ENCODE measurements around the gene POU4F2. TPM values are rescaled to one million over a fixed set of nuclear protein-coding genes. Genes with fewer than 3 reads are reported as not detected.
A peak's percentile ranks its signal among the peaks of the same experiment; 100 is the strongest.

The POU4F2 gene
- total and polyA plus RNA-seq, 2 donors (not counting 1 experiment from before 2014, with no cell fraction given), result not detected

DNA sequence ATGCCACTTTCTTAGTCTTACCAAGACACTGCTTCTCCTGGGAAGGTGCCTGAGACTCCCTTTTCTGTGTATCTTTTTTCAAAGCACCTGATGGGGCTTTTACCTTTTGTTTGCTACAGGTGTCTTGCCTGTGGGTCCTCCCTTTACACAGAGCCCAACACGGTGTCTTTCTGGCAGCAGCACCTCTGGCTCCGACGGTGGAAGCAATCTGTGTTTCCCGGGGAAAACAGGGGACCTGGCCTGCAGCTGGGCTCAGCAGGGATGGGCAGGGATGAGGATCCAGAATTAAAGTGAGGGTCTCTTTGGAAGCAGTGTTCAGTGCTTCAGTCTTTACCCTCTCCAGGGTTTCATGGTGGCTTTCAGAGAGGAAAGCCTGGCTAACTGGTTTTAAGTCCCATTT lies 11.3 kb downstream of the POU4F2 start:
- Histone ChIP-seq H3K36me3 (ENCODE audit: control insufficient read depth, insufficient read depth, low read length) (no peaks in the 10 kb centered on the region), H3K27ac (ENCODE audit: insufficient read depth, low read length) (no peak overlapping the region), H4K20me1 (ENCODE audit: control insufficient read depth, extremely low read depth, insufficient read depth, low read length) (peaks cover 2% of the 10 kb centered on the region), H3K4me3 (replicated peaks in 1 of 4; ENCODE audit: control extremely low read depth in 1 of 4, insufficient read depth in 1 of 4, low read depth in 3 of 4, low read length in 4 of 4) (no peak overlapping the region), H3K9me3 (ENCODE audit: control insufficient read depth, insufficient read depth, low read depth, low read length) (no peaks in the 10 kb centered on the region), H3K4me2 (ENCODE audit: extremely low read depth, insufficient read depth, low read length) (no peak overlapping the region), H3K4me1 (ENCODE audit: control insufficient read depth, extremely low read depth, insufficient read depth, low read length) (no peaks in the 10 kb centered on the region), H3K27me3 (ENCODE audit: control insufficient read depth, insufficient read depth, low read length) (peaks cover 27% of the 10 kb centered on the region), H3K9ac (ENCODE audit: insufficient read depth, low read length) (no peak overlapping the region), H2AFZ (ENCODE audit: low read length) (no peak overlapping the region), H3K79me2 (ENCODE audit: control insufficient read depth, insufficient read depth, low read length) (no peaks in the 10 kb centered on the region)
- TF ChIP-seq EZH2 (IDR thresholded peaks at IDR 0.05; ENCODE audit: low read length, missing control alignments), result no peak
- TF ChIP-seq, protein P1, sequence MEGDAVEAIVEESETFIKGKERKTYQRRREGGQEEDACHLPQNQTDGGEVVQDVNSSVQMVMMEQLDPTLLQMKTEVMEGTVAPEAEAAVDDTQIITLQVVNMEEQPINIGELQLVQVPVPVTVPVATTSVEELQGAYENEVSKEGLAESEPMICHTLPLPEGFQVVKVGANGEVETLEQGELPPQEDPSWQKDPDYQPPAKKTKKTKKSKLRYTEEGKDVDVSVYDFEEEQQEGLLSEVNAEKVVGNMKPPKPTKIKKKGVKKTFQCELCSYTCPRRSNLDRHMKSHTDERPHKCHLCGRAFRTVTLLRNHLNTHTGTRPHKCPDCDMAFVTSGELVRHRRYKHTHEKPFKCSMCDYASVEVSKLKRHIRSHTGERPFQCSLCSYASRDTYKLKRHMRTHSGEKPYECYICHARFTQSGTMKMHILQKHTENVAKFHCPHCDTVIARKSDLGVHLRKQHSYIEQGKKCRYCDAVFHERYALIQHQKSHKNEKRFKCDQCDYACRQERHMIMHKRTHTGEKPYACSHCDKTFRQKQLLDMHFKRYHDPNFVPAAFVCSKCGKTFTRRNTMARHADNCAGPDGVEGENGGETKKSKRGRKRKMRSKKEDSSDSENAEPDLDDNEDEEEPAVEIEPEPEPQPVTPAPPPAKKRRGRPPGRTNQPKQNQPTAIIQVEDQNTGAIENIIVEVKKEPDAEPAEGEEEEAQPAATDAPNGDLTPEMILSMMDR (conservative IDR thresholded peaks at IDR 0.05 in 1 of 2, IDR thresholded peaks at IDR 0.05 in 1 of 2; ENCODE audit: low read depth in 1 of 2, low read length in 2 of 2), result no peak
- DNase-seq (ENCODE audit: low read depth in 2 of 2), result no peak

DNA sequence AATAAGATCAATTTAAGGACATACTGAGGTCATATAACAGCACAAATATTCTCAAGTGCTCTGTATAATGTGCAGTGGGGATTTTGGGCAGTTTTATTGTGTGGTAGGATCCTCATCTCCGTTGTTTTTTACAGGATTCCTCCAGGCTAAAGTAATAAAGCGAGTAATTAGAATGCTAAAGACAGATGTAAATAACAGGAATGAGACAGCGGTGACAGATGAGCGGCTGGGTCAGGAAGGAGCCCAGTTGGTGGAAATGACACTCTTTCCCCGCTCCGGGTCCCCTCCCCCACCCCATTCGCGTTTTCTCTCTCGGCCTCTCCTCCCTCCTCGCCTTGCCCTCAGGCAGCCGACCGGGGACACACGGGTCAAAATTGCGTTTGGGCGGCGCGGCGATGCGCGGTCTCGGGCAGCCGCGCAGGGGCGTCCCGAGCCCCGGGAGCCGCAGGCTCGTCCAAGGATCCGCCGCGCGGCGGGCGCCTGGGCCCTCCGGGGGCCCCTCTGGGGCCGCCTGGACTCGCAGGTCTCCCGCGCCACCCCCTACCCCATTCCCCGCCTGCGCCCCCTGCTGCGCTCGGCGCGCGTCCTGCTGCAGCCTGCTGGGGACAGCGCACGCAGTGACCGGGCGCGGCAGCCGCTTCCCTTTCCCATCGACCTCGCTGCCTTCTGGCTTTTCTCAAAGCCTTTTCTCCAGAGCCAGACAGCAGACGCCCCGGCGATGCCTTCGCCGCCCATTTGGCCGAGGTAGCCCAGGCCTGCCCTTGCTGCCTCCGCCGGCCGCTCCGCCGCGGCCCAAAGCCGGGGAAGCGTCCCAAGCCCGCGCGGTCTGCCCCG lies 16.2 kb downstream of the POU4F2 start:
- H3K4me3 ChIP-seq (replicated peaks in 1 of 4; ENCODE audit: control extremely low read depth in 1 of 4, insufficient read depth in 1 of 4, low read depth in 3 of 4, low read length in 4 of 4), result peak overlapping the region; percentile 31 to 54 (median 46)
- no peak overlapping the region for H3K27ac ChIP-seq (ENCODE audit: insufficient read depth, low read length)
- H3K9me3 ChIP-seq (ENCODE audit: control insufficient read depth, insufficient read depth, low read depth, low read length), result no peaks in the 10 kb centered on the region
- no peak overlapping the region for H3K9ac ChIP-seq (ENCODE audit: insufficient read depth, low read length)
- TF ChIP-seq, protein P1 (conservative IDR thresholded peaks at IDR 0.05 in 1 of 2, IDR thresholded peaks at IDR 0.05 in 1 of 2; ENCODE audit: low read depth in 1 of 2, low read length in 2 of 2), result no peak
- TF ChIP-seq EZH2 (IDR thresholded peaks at IDR 0.05; ENCODE audit: low read length, missing control alignments), result no peak
- H3K4me2 ChIP-seq (ENCODE audit: extremely low read depth, insufficient read depth, low read length), result peak overlapping the region; percentile 78
- H3K79me2 ChIP-seq (ENCODE audit: control insufficient read depth, insufficient read depth, low read length), result no peaks in the 10 kb centered on the region
- H2AFZ ChIP-seq (ENCODE audit: low read length), result no peak overlapping the region
- H3K36me3 ChIP-seq (ENCODE audit: control insufficient read depth, insufficient read depth, low read length), result no peaks in the 10 kb centered on the region
- no peaks in the 10 kb centered on the region for H3K4me1 ChIP-seq (ENCODE audit: control insufficient read depth, extremely low read depth, insufficient read depth, low read length)
- no peaks in the 10 kb centered on the region for H4K20me1 ChIP-seq (ENCODE audit: control insufficient read depth, extremely low read depth, insufficient read depth, low read length)
- H3K27me3 ChIP-seq (ENCODE audit: control insufficient read depth, insufficient read depth, low read length), result peaks cover 6% of the 10 kb centered on the region
- DNase-seq (ENCODE audit: low read depth in 2 of 2), result peak; percentile 14 to 21

DNA sequence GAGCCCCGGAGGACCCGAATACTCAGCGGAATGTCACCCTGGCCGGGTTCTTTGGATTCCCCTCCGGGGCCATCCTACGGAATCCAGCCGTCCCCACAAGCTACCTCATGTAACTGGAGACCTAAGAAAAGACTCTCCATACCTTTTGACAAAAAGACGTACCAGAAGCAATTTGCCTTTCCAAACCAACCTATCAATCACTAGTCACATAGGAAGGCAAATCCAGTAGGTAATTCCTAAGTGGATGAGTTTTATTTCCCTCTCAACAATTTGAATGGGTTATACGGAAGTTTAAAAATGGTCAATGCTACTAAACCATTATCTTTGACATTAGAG lies 16.8 kb downstream of the POU4F2 start:
- peak overlapping the region in 2 of 4 experiments; percentile 37 to 54 for H3K4me3 ChIP-seq (replicated peaks in 1 of 4; ENCODE audit: control extremely low read depth in 1 of 4, insufficient read depth in 1 of 4, low read depth in 3 of 4, low read length in 4 of 4)
- no peaks in the 10 kb centered on the region for H3K9me3 ChIP-seq (ENCODE audit: control insufficient read depth, insufficient read depth, low read depth, low read length)
- H2AFZ ChIP-seq (ENCODE audit: low read length), result no peak overlapping the region
- no peak for TF ChIP-seq EZH2 (IDR thresholded peaks at IDR 0.05; ENCODE audit: low read length, missing control alignments)
- TF ChIP-seq, protein P1 (conservative IDR thresholded peaks at IDR 0.05 in 1 of 2, IDR thresholded peaks at IDR 0.05 in 1 of 2; ENCODE audit: low read depth in 1 of 2, low read length in 2 of 2), result no peak
- no peaks in the 10 kb centered on the region for H3K79me2 ChIP-seq (ENCODE audit: control insufficient read depth, insufficient read depth, low read length)
- no peaks in the 10 kb centered on the region for H3K36me3 ChIP-seq (ENCODE audit: control insufficient read depth, insufficient read depth, low read length)
- H3K27ac ChIP-seq (ENCODE audit: insufficient read depth, low read length), result no peak overlapping the region
- H3K27me3 ChIP-seq (ENCODE audit: control insufficient read depth, insufficient read depth, low read length), result peaks cover 6% of the 10 kb centered on the region
- H3K4me1 ChIP-seq (ENCODE audit: control insufficient read depth, extremely low read depth, insufficient read depth, low read length), result no peaks in the 10 kb centered on the region
- no peaks in the 10 kb centered on the region for H4K20me1 ChIP-seq (ENCODE audit: control insufficient read depth, extremely low read depth, insufficient read depth, low read length)
- no peak overlapping the region for H3K9ac ChIP-seq (ENCODE audit: insufficient read depth, low read length)
- no peak for DNase-seq (ENCODE audit: low read depth in 2 of 2)
- peak overlapping the region; percentile 40 for H3K4me2 ChIP-seq (ENCODE audit: extremely low read depth, insufficient read depth, low read length)
